ENCODE data around the gene ZC3H18.

GRCh38 chr16:88613293-88613692, 43.1 kb downstream of the ZC3H18 start:
- no peak for TF ChIP-seq POLR2A (IDR thresholded peaks at IDR 0.05; ENCODE audit: low read depth, low read length)
- TF ChIP-seq TAF1 (IDR thresholded peaks at IDR 0.05; ENCODE audit: borderline replicate concordance, low read depth, low read length): no peak

Data from GM12892 (cell line).